Measurements from ENCODE around the gene ARL15.

DNA sequence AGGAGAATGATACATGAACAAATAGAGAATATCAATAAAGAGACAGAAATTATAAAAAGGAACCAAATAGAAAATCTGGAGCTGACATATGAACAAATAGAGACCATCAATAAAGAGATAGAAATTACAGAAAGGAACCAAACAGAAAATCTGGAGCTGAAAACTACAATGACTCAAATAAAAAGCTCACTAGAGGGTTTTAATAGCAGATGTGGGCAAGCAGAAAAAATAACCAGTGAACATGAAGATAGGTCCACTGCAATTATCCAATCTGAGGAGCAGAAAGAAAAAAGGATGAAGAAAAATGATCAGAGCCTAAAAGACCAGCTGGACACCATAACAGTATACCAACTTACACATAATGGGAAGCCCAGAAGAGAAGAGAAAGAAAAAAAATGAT, 353.7 kb downstream of the ARL15 start:
- TF ChIP-seq CTCF (IDR thresholded peaks at IDR 0.05; ENCODE audit: control extremely low read depth in 1 of 3, insufficient read depth in 1 of 3, low read depth in 1 of 3, low read length in 3 of 3) (no peak), POLR2AphosphoS5 (IDR thresholded peaks at IDR 0.05; ENCODE audit: low read depth, low read length) (no peak), BACH1 (IDR thresholded peaks at IDR 0.05; ENCODE audit: low read length) (no peak)
- TF ChIP-seq, protein P1, sequence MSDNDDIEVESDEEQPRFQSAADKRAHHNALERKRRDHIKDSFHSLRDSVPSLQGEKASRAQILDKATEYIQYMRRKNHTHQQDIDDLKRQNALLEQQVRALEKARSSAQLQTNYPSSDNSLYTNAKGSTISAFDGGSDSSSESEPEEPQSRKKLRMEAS (IDR thresholded peaks at IDR 0.05): no peak
- TF ChIP-seq, protein P2, sequence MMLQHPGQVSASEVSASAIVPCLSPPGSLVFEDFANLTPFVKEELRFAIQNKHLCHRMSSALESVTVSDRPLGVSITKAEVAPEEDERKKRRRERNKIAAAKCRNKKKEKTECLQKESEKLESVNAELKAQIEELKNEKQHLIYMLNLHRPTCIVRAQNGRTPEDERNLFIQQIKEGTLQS (IDR thresholded peaks at IDR 0.05; ENCODE audit: insufficient read depth, low read depth, low read length): no peak

Data from H1 (cell line).